H9 (cell line): ENCODE measurements around the gene CHCHD6. TPM values are rescaled to one million over a fixed set of nuclear protein-coding genes. Genes with fewer than 3 reads are reported as not detected.

Source experiments
- DNase-seq: peaks from one replicate; pipeline ENCODE4 v3.0.0-alpha.2; 2017
- H2AFZ ChIP-seq: one replicate; pipeline ENCODE4 v1.6.1; 2013; ENCODE audit warnings: mild to moderate bottlenecking, low read length, control low read depth, moderate library complexity
- H2AK5ac ChIP-seq: 2 replicates; pipeline ENCODE4 v1.6.1; 2013; ENCODE audit warnings: low read length, control low read depth, mixed read lengths; ENCODE audit not compliant: insufficient read length
- H2BK120ac ChIP-seq: one replicate; pipeline ENCODE4 v1.6.1; 2013; ENCODE audit warnings: low read depth, mild to moderate bottlenecking, low read length, control low read depth, inconsistent platforms; ENCODE audit not compliant: poor library complexity, severe bottlenecking
- H2BK12ac ChIP-seq: 2 replicates; pipeline ENCODE4 v1.6.1; 2013; ENCODE audit warnings: low read length, control low read depth, mixed read lengths, low read depth; ENCODE audit not compliant: insufficient read length
- H2BK15ac ChIP-seq: 2 replicates; pipeline ENCODE4 v1.6.1; 2013; ENCODE audit warnings: low read depth, low read length, control low read depth
- H2BK20ac ChIP-seq: one replicate; pipeline ENCODE4 v1.6.1; 2013; ENCODE audit warnings: low read depth, mild to moderate bottlenecking, low read length, control low read depth, inconsistent platforms; ENCODE audit not compliant: poor library complexity, severe bottlenecking
- H2BK5ac ChIP-seq: 2 replicates; pipeline ENCODE4 v1.6.1; 2013; ENCODE audit warnings: low read length, control low read depth, mixed read lengths; ENCODE audit not compliant: insufficient read length
- H3K14ac ChIP-seq: 2 replicates; pipeline ENCODE4 v1.6.1; 2013; ENCODE audit warnings: low read length, control low read depth; ENCODE audit not compliant: insufficient read depth
- H3K18ac ChIP-seq: 2 replicates; pipeline ENCODE4 v1.6.1; 2013; ENCODE audit warnings: low read depth, mild to moderate bottlenecking, mixed read lengths, low read length, control low read depth; ENCODE audit not compliant: insufficient read length
- H3K23ac ChIP-seq: 2 replicates; pipeline ENCODE4 v1.6.1; 2013; ENCODE audit warnings: low read length, control low read depth, mixed read lengths, low read depth; ENCODE audit not compliant: insufficient read length
- H3K23me2 ChIP-seq: 2 replicates; pipeline ENCODE4 v1.6.1; 2013; ENCODE audit warnings: low read depth, mild to moderate bottlenecking, mixed read lengths, low read length, control low read depth; ENCODE audit not compliant: insufficient read length, poor library complexity, severe bottlenecking
- H3K27ac ChIP-seq: 2 replicates; pipeline ENCODE4 v1.5.1; 2013; ENCODE audit warnings: low read length, control low read depth, mixed read lengths, low read depth; ENCODE audit not compliant: insufficient read length
- H3K27me3 ChIP-seq: 2 replicates; pipeline ENCODE4 v1.6.1; 2013; ENCODE audit warnings: low read length, control low read depth, inconsistent platforms; ENCODE audit not compliant: insufficient read depth
- H3K4ac ChIP-seq: 2 replicates; pipeline ENCODE4 v1.6.1; 2013; ENCODE audit warnings: low read depth, mild to moderate bottlenecking, control low read depth, inconsistent platforms, low read length, moderate library complexity
- H3K4me1 ChIP-seq: 2 replicates; pipeline ENCODE4 v1.6.1; 2013; ENCODE audit warnings: low read length, control low read depth, inconsistent platforms; ENCODE audit not compliant: insufficient read depth
- H3K4me2 ChIP-seq: 2 replicates; pipeline ENCODE4 v1.6.1; 2013; ENCODE audit warnings: low read length, control low read depth, mixed read lengths; ENCODE audit not compliant: insufficient read length, insufficient read depth
- H3K56ac ChIP-seq: 2 replicates; pipeline ENCODE4 v1.6.1; 2013; ENCODE audit warnings: low read depth, mild to moderate bottlenecking, mixed read lengths, low read length, control low read depth; ENCODE audit not compliant: insufficient read length
- H3K79me1 ChIP-seq: 2 replicates; pipeline ENCODE4 v1.6.1; 2013; ENCODE audit warnings: low read depth, mild to moderate bottlenecking, moderate library complexity, low read length, control low read depth, inconsistent platforms; ENCODE audit not compliant: insufficient read depth, poor library complexity, severe bottlenecking
- H3K79me2 ChIP-seq: 2 replicates; pipeline ENCODE4 v1.6.1; 2013; ENCODE audit warnings: low read length, control low read depth, inconsistent platforms; ENCODE audit not compliant: insufficient read depth
- H3K9ac ChIP-seq: 2 replicates; pipeline ENCODE4 v1.6.1; 2013; ENCODE audit warnings: low read length, control low read depth, mixed read lengths; ENCODE audit not compliant: insufficient read length; ENCODE audit errors: extremely low read depth
- H3K9me3 ChIP-seq: one replicate; pipeline ENCODE4 v1.6.1; 2013; ENCODE audit warnings: low read depth, low read length, inconsistent platforms; ENCODE audit not compliant: control insufficient read depth
- H3T11ph ChIP-seq: one replicate; pipeline ENCODE4 v1.6.1; 2013; ENCODE audit warnings: mild to moderate bottlenecking, low read length, control low read depth, inconsistent platforms
- H4K20me1 ChIP-seq: one replicate; pipeline ENCODE4 v1.6.1; 2013; ENCODE audit not compliant: control insufficient read depth, insufficient read length, insufficient read depth
- H4K5ac ChIP-seq: 2 replicates; pipeline ENCODE4 v1.6.1; 2013; ENCODE audit warnings: low read depth, mild to moderate bottlenecking, mixed read lengths, low read length, control low read depth; ENCODE audit not compliant: insufficient read length
- H4K8ac ChIP-seq: replicated peaks from 2 replicates; pipeline ENCODE4 v1.6.1; 2013; ENCODE audit warnings: low read length, control low read depth, mixed read lengths, low read depth; ENCODE audit not compliant: insufficient read length
- H4K91ac ChIP-seq: 2 replicates; pipeline ENCODE4 v1.6.1; 2013; ENCODE audit warnings: low read depth, mild to moderate bottlenecking, moderate library complexity, mixed read lengths, low read length, control low read depth; ENCODE audit not compliant: insufficient read length
- H3K27ac Mint-ChIP-seq, 3 experiments: 2 replicates in 2 of 3; 3 replicates in 1 of 3; pipeline ENCODE4 v1.8.0; 2020 to 2021; ENCODE audit warnings: mixed read lengths in 3 of 3, mild to moderate bottlenecking in 1 of 3, moderate library complexity in 1 of 3
- H3K27me3 Mint-ChIP-seq: 2 replicates; pipeline ENCODE4 v1.8.0; 2021; ENCODE audit warnings: low read depth, mild to moderate bottlenecking, moderate library complexity, mixed read lengths
- H3K36me3 Mint-ChIP-seq, 3 experiments: 2 replicates in 2 of 3; 3 replicates in 1 of 3; pipeline ENCODE4 v1.8.0; 2020 to 2021; ENCODE audit warnings: low read depth in 3 of 3, mixed read lengths in 3 of 3; ENCODE audit not compliant: insufficient read depth in 1 of 3
- H3K4me1 Mint-ChIP-seq, 2 experiments: 2 replicates each; pipeline ENCODE4 v1.8.0; 2020; ENCODE audit warnings: mixed read lengths in 2 of 2
- H3K4me3 Mint-ChIP-seq, 2 experiments: 2 replicates in 1 of 2; 3 replicates in 1 of 2; pipeline ENCODE4 v1.8.0; 2020 to 2021; ENCODE audit warnings: mild to moderate bottlenecking in 2 of 2, mixed read lengths in 2 of 2, moderate library complexity in 1 of 2
- H3K9me3 Mint-ChIP-seq, 2 experiments: 2 replicates in 1 of 2; 3 replicates in 1 of 2; pipeline ENCODE4 v1.8.0; 2020; ENCODE audit warnings: mild to moderate bottlenecking in 2 of 2, mixed read lengths in 2 of 2, moderate library complexity in 1 of 2
- WGBS: extraction: QIAGEN DNeasy Blood & Tissue Kit; methylation state at CpG from one replicate; pipeline ENCODE4 v1.1.7; 2013; ENCODE audit warnings: missing lambda C conversion rate, low lambda C conversion rate, mixed read lengths; ENCODE audit not compliant: insufficient read length; ENCODE audit errors: extremely low coverage; 5-methylcytosine and 5-hydroxymethylcytosine counted together
- total RNA-seq: library from RNA; stranded (reverse); gene quantifications from 2 replicates; pipeline ENCODE4 v1.2.1, GENCODE V29; 2021
- TF ChIP-seq, protein P1 (sequence below): fragments of 200-600 bp; sonication (generic); conservative IDR thresholded peaks from 3 replicates; pipeline ENCODE4 v1.8.0; 2021; ENCODE audit warnings: antibody characterized with exemption, mild to moderate bottlenecking

The CHCHD6 gene
- total RNA-seq, 1 experiment from 2014 or later, result 34.2 TPM

- Histone ChIP-seq H2BK15ac (no peak overlapping the region), H3K79me2 (no peaks in the 10 kb centered on the region), H2BK12ac (no peak overlapping the region), H3K23ac (no peak overlapping the region), H3K18ac (no peak overlapping the region), H3K4ac (no peak overlapping the region), H3K9me3 (no peaks in the 10 kb centered on the region), H2BK5ac (no peak overlapping the region), H3K4me2 (no peak overlapping the region), H3K79me1 (no peaks in the 10 kb centered on the region), H3K14ac (peak overlapping the region; percentile 42; the same call in 1 of the 2 replicates), H2AK5ac (no peak overlapping the region), H2AFZ (no peak overlapping the region), H2BK20ac (no peak overlapping the region), H3K27me3 (no peaks in the 10 kb centered on the region), H3T11ph (no peak overlapping the region), H4K91ac (no peak overlapping the region), H3K23me2 (no peaks in the 10 kb centered on the region), H3K4me1 (no peaks in the 10 kb centered on the region), H3K9ac (no peak overlapping the region), H3K56ac (no peak overlapping the region), H3K27ac (no peak overlapping the region), H4K8ac (no peak overlapping the region), H4K20me1 (no peaks in the 10 kb centered on the region), H2BK120ac (no peak overlapping the region), H4K5ac (no peak overlapping the region)
- TF ChIP-seq, protein P1, sequence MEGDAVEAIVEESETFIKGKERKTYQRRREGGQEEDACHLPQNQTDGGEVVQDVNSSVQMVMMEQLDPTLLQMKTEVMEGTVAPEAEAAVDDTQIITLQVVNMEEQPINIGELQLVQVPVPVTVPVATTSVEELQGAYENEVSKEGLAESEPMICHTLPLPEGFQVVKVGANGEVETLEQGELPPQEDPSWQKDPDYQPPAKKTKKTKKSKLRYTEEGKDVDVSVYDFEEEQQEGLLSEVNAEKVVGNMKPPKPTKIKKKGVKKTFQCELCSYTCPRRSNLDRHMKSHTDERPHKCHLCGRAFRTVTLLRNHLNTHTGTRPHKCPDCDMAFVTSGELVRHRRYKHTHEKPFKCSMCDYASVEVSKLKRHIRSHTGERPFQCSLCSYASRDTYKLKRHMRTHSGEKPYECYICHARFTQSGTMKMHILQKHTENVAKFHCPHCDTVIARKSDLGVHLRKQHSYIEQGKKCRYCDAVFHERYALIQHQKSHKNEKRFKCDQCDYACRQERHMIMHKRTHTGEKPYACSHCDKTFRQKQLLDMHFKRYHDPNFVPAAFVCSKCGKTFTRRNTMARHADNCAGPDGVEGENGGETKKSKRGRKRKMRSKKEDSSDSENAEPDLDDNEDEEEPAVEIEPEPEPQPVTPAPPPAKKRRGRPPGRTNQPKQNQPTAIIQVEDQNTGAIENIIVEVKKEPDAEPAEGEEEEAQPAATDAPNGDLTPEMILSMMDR, result no peak
- H3K4me3 Mint-ChIP-seq, result no peak overlapping the region
- WGBS, result no CpG with 5 or more reads among the region's 4 CpGs
- no peaks in the 10 kb centered on the region for H3K9me3 Mint-ChIP-seq
- H3K36me3 Mint-ChIP-seq, result no peaks in the 10 kb centered on the region
- H3K27ac Mint-ChIP-seq, result no peak overlapping the region
- peaks cover 0 to 5% of the 10 kb centered on the region in 2 experiments; a peak in 1 of 4 replicates for H3K4me1 Mint-ChIP-seq
- no peak for DNase-seq
- no peaks in the 10 kb centered on the region for H3K27me3 Mint-ChIP-seq
These were observed 223.3 kb downstream of the CHCHD6 start for GRCh38 chr3:126927401-126927750.
